Gastrocnemius medialis (tissue), 4 donors: ENCODE data around the gene ST3GAL2. TPM values are rescaled to one million over a fixed set of nuclear protein-coding genes. Genes with fewer than 3 reads are reported as not detected.
"Not testable (repeated sequence)": the region's sequence is repeated elsewhere in the genome, so short reads cannot be mapped to it uniquely, and the experiment has no call there.

Source experiments
- ATAC-seq, 2 donors: fragments of 150-250 bp; one replicate each; pipeline ENCODE4 v1.9.1; 2016
- DNase-seq, 2 donors: peaks; one replicate each; pipeline ENCODE4 v3.0.0-alpha.2; 2019
- H3K27ac ChIP-seq, 4 donors: fragments of 200-600 bp; sonication (generic); 1 replicate in 1 of 4; 2 replicates in 3 of 4; pipeline ENCODE4 v1.5.1; 2016 to 2018; ENCODE audit warnings: mild to moderate bottlenecking in 2 of 4, moderate library complexity in 1 of 4
- H3K27me3 ChIP-seq, 3 donors: fragments of 200-600 bp; sonication (generic) in 2 of 3; 1 replicate in 1 of 3; 2 replicates in 2 of 3; pipeline versions ENCODE4 v1.5.1 to v1.6.0; 2016 to 2019; ENCODE audit warnings: mild to moderate bottlenecking in 1 of 3, moderate library complexity in 1 of 3
- H3K36me3 ChIP-seq, 2 donors: fragments of 200-600 bp; sonication (generic) in 1 of 2; one replicate each; pipeline ENCODE4 v1.5.1; 2017 to 2018
- H3K4me1 ChIP-seq, 2 donors: fragments of 200-600 bp; sonication (generic) in 1 of 2; one replicate each; pipeline ENCODE4 v1.5.1; 2016 to 2017; ENCODE audit warnings: mild to moderate bottlenecking in 2 of 2
- H3K4me3 ChIP-seq, 4 donors: fragments of 200-600 bp; sonication (generic) in 3 of 4; 1 replicate in 1 of 4; 2 replicates in 3 of 4; pipeline ENCODE4 v1.5.1; 2016 to 2019; ENCODE audit warnings: mild to moderate bottlenecking in 2 of 4
- H3K9me3 ChIP-seq, 3 donors: fragments of 200-600 bp; sonication (generic) in 2 of 3; 1 replicate in 1 of 3; 2 replicates in 2 of 3; pipeline ENCODE4 v1.5.1; 2016 to 2019
- CTCF ChIP-seq, 5 experiments: fragments of 450-650 bp in 3 of 5; fragments of 200-600 bp in 2 of 5; sonication (generic) in 2 of 5; IDR thresholded peaks in 4 of 5; conservative IDR thresholded peaks in 1 of 5; 1 replicate in 4 of 5; 2 replicates in 1 of 5; pipeline ENCODE4 v1.5.1; 2016 to 2019; ENCODE audit warnings: antibody characterized with exemption in 5 of 5, mild to moderate bottlenecking in 3 of 5, moderate library complexity in 3 of 5
- POLR2A ChIP-seq, 2 donors: fragments of 450-650 bp; IDR thresholded peaks; one replicate each; pipeline ENCODE4 v1.6.1; 2017; ENCODE audit warnings: antibody characterized with exemption in 2 of 2, mild to moderate bottlenecking in 2 of 2, moderate library complexity in 2 of 2
- in situ Hi-C, 4 donors: fragments of 200-750 bp; cut with MboI; loops; one replicate each; pipeline versions ENCODE4 v1.15.0 to v1.8.0; 2017; ENCODE audit warnings: low sequenced_read_pairs in 4 of 4
- intact Hi-C: fragments of 100-400 bp; cut with DNase I; formaldehyde crosslinking; loops from one replicate; pipeline ENCODE4 v1.15.1; 2023; ENCODE audit warnings: low total_unique reads
- total RNA-seq, 4 donors: library from RNA; depleted of rRNA; stranded (reverse); fragments of >200 nt; gene quantifications; one replicate each; pipeline versions ENCODE4 v1.1.0 to v1.2.3, GENCODE V29; 2016

Gene ST3GAL2
- total RNA-seq, 4 donors from 2014 or later, result 12.8 to 27.7 (median 22.1) TPM

DNA sequence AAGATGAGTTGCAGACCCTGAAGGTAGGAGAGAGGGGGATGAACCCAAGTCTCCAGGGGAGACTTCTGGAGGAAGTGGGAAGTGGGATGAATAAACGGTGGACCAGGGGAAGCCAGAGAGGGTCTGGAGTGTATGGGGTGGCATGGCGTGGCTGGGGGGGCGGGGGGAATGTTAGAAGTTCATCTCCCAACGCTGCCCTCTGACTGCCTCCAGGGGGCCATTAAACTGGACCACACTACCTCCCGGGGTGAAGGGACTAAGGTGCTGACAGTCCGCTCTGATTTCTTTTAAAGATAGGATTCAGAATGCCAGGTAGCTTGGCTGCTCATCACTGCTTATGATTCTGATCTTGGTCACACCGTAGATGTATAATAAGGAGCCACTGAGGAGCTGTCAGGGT, 21.2 kb downstream of the ST3GAL2 start:
- H3K4me3 ChIP-seq, result no peak overlapping the region
- TF ChIP-seq POLR2A (IDR thresholded peaks at IDR 0.05) (no peak), CTCF (IDR thresholded peaks at IDR 0.05 in 4 of 5, conservative IDR thresholded peaks at IDR 0.05 in 1 of 5) (no peak)
- peaks cover 59 to 76% of the 10 kb centered on the region in 2 donors for H3K4me1 ChIP-seq
- in situ Hi-C loops, result no loop called here
- ATAC-seq (no peak), DNase-seq (no peak)
- intact Hi-C loops, result no loop called here
- no peaks in the 10 kb centered on the region for H3K9me3 ChIP-seq
- no peaks in the 10 kb centered on the region for H3K36me3 ChIP-seq
- no peaks in the 10 kb centered on the region for H3K27me3 ChIP-seq
- H3K27ac ChIP-seq, result no peak overlapping the region

DNA sequence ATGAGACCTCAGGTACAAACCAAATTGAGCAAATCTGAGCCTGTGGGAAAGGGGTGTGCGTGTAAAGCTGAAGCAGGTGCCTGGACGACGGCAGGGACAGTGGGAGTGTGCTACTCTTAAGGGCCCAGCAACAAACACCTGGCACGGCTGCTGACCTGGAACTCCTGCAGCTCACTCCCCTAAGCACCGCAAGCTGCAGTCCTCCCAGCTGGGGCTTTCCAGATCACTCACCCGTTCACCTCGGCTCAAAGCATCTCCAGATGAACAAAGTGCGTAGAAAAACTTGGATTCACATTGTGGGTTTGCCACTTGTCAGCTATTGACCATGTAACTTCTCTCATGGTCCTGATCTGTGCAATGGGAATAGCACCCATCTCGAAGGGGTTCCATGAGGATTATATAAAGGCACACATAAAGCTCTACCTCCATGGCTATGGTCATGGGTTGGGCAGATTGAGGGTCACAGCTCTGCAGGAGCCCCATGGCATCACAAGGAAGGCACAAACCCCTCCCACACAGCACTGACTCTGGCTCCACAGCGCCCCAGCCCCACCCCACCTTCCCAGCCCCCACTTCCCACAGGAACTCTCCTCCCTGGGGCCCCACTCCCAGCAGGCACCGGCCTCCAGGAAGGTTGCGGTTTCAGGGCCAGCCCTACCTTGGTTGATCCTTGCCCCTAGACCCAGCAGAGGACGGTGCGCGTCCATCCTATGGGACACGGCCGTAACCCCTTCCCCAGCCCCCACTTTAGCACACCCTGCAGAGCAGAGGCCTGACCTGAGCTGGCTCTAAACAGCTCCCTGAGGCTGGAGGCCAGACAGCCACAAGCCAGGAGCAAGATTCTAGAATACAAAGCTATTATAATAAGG, 21.9 kb downstream of the ST3GAL2 start:
- intact Hi-C loops, result no loop called here
- TF ChIP-seq POLR2A (IDR thresholded peaks at IDR 0.05) (no peak), CTCF (IDR thresholded peaks at IDR 0.05 in 4 of 5, conservative IDR thresholded peaks at IDR 0.05 in 1 of 5) (no peak)
- no peak overlapping the region for H3K4me3 ChIP-seq
- no peaks in the 10 kb centered on the region for H3K9me3 ChIP-seq
- no peak overlapping the region for H3K27ac ChIP-seq
- in situ Hi-C loops, result no loop called here
- peaks cover 52 to 69% of the 10 kb centered on the region in 2 donors for H3K4me1 ChIP-seq
- H3K36me3 ChIP-seq, result no peaks in the 10 kb centered on the region
- ATAC-seq (no peak), DNase-seq (no peak)
- no peaks in the 10 kb centered on the region for H3K27me3 ChIP-seq

- peak overlapping the region in 1 of 4 donors; percentile 41 for H3K27ac ChIP-seq
- in situ Hi-C loops, H3K9me3 ChIP-seq, H3K27me3 ChIP-seq, DNase-seq, intact Hi-C loops, H3K4me3 ChIP-seq, ATAC-seq, H3K36me3 ChIP-seq: not testable (repeated sequence)
- peaks cover 24 to 36% of the 10 kb centered on the region in 2 donors for H3K4me1 ChIP-seq
Observed at GRCh38 chr16:70413572-70413971, 25.3 kb downstream of the ST3GAL2 start.

- TF ChIP-seq POLR2A (IDR thresholded peaks at IDR 0.05) (no peak), CTCF (IDR thresholded peaks at IDR 0.05 in 4 of 5, conservative IDR thresholded peaks at IDR 0.05 in 1 of 5) (no peak)
- intact Hi-C loops (no loop called here), in situ Hi-C loops (no loop called here)
- Histone ChIP-seq H3K27ac (no peak overlapping the region), H3K27me3 (no peaks in the 10 kb centered on the region), H3K4me1 (peaks cover 20 to 34% of the 10 kb centered on the region in 2 donors), H3K36me3 (no peaks in the 10 kb centered on the region), H3K4me3 (no peak overlapping the region), H3K9me3 (no peaks in the 10 kb centered on the region)
- ATAC-seq (no peak), DNase-seq (no peak)
Observed at GRCh38 chr16:70412385-70412784, 26.5 kb downstream of the ST3GAL2 start.

DNA sequence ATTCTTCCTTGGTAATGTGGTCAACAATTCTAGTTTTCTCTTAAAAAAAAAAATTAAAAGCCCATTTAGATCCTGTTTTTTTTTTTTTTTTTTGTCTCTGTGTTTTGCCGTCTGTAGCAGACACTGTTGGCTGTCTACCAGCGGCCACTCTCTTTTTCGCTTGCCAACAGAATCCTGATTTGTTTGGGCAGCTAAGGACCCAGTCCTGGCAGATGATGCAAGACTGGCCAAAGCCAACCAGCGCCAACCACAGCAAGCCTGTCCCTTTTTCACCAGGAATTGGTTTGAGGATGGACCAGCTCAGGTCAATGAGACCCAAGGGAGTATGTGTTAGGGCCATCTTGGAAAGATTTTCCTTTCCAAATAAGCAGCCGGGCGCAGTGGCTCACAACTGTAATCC, 28.2 kb downstream of the ST3GAL2 start:
- H3K9me3 ChIP-seq, result no peaks in the 10 kb centered on the region
- DNase-seq (no peak), ATAC-seq (no peak)
- no peak overlapping the region for H3K4me3 ChIP-seq
- H3K4me1 ChIP-seq, result peaks cover 17 to 29% of the 10 kb centered on the region in 2 donors
- H3K27ac ChIP-seq, result no peak overlapping the region
- intact Hi-C loops (no loop called here), in situ Hi-C loops (no loop called here)
- TF ChIP-seq POLR2A (IDR thresholded peaks at IDR 0.05), result no peak
- TF ChIP-seq CTCF (IDR thresholded peaks at IDR 0.05 in 4 of 5, conservative IDR thresholded peaks at IDR 0.05 in 1 of 5), result no peak
- no peaks in the 10 kb centered on the region for H3K27me3 ChIP-seq
- no peaks in the 10 kb centered on the region for H3K36me3 ChIP-seq
